Panc1 (cell line): ENCODE data around the gene CIBAR2. TPM values are rescaled to one million over a fixed set of nuclear protein-coding genes. Genes with fewer than 3 reads are reported as not detected.

Experiments used
- ATAC-seq: fragments of 200-7000 bp; cut with Tn5 transposase; 2 replicates; pipeline ENCODE4 v1.9.1; 2020; ENCODE audit warnings: mild to moderate bottlenecking, moderate library complexity
- BruUV-seq: library from RNA; stranded (reverse); fragments of 400-500 nt; replicated peaks from 2 replicates; lab custom pipeline; 2021; lab: Mats Ljungman, UMichigan
- CTCF ChIA-PET: fragments of 300-600 bp; sonication (Branson Sonifier 250); formaldehyde crosslinking; loops from one replicate; lab custom pipeline; 2022; ENCODE audit warnings: antibody characterized with exemption; lab: Charles Lee
- POLR2A ChIA-PET: fragments of 300-600 bp; sonication (Branson Sonifier 250); formaldehyde crosslinking; loops from one replicate; lab custom pipeline; 2022; ENCODE audit warnings: antibody characterized with exemption; lab: Charles Lee
- DNase-seq: peaks from one replicate; pipeline ENCODE4 v3.0.0-alpha.2; 2010; ENCODE audit warnings: low read depth, low spot score
- H3K27ac ChIP-seq: 2 replicates; pipeline ENCODE4 v1.5.1; 2011; ENCODE audit warnings: mild to moderate bottlenecking, low read length, inconsistent platforms
- H3K27me3 ChIP-seq: fragments of 200-500 bp; sonication (Bioruptor generic); 2 replicates; pipeline ENCODE4 v1.6.0; 2014; ENCODE audit warnings: low read length, inconsistent platforms; ENCODE audit not compliant: control insufficient read depth, insufficient read depth
- H3K36me3 ChIP-seq: fragments of 200-500 bp; sonication (Bioruptor generic); 2 replicates; pipeline ENCODE4 v1.5.1; 2014; ENCODE audit warnings: inconsistent platforms, mild to moderate bottlenecking, low read length, moderate library complexity; ENCODE audit not compliant: control insufficient read depth, insufficient read depth
- H3K4me1 ChIP-seq: 2 replicates; pipeline ENCODE4 v1.5.1; 2011; ENCODE audit warnings: inconsistent platforms, mild to moderate bottlenecking, low read length, moderate library complexity; ENCODE audit not compliant: control insufficient read depth, insufficient read depth
- H3K4me3 ChIP-seq, 2 experiments: 2 replicates each; pipeline ENCODE4 v1.5.1; 2011 to 2012; ENCODE audit warnings: low read depth in 2 of 2, low read length in 2 of 2, mild to moderate bottlenecking in 2 of 2, inconsistent platforms in 1 of 2, moderate library complexity in 1 of 2
- H3K9me3 ChIP-seq: fragments of 200-500 bp; sonication (Bioruptor generic); 2 replicates; pipeline ENCODE4 v1.5.1; 2014; ENCODE audit warnings: low read depth, mild to moderate bottlenecking, inconsistent platforms, low read length, moderate library complexity; ENCODE audit not compliant: control insufficient read depth, insufficient read depth
- CTCF ChIP-seq: fragments of 450-650 bp; IDR thresholded peaks from 2 replicates; pipeline ENCODE4 v1.5.1; 2017; ENCODE audit warnings: mild to moderate bottlenecking
- POLR2AphosphoS5 ChIP-seq: IDR thresholded peaks from 2 replicates; pipeline ENCODE4 v1.6.1; 2012; ENCODE audit warnings: mild to moderate bottlenecking, low read depth, low read length, moderate library complexity
- REST ChIP-seq, 2 experiments: IDR thresholded peaks; 2 replicates each; pipeline ENCODE4 v1.6.1; 2011 to 2012; ENCODE audit warnings: low read depth in 2 of 2, control low read depth in 1 of 2, low read length in 1 of 2, mild to moderate bottlenecking in 1 of 2, moderate library complexity in 1 of 2; ENCODE audit not compliant: insufficient read depth in 1 of 2
- SIN3A ChIP-seq: IDR thresholded peaks from 2 replicates; pipeline ENCODE4 v1.6.1; 2012; ENCODE audit warnings: low read depth, mild to moderate bottlenecking, low read length, moderate library complexity, borderline replicate concordance; ENCODE audit not compliant: insufficient read depth
- TCF7L2 ChIP-seq: IDR thresholded peaks from 2 replicates; pipeline ENCODE4 v1.6.1; 2011; ENCODE audit warnings: mild to moderate bottlenecking, low read depth, low read length, inconsistent platforms
- in situ Hi-C: cut with HindIII; loops from 2 replicates; pipeline ENCODE4 v1.10.0; 2016; ENCODE audit warnings: low sequenced_read_pairs, low pct_unique_long_range_greater_than_20kb
- intact Hi-C: fragments of 100-400 bp; cut with micrococcal nuclease; formaldehyde crosslinking; loops from one replicate; pipeline ENCODE4 v1.10.0; 2022; ENCODE audit not compliant: unreplicated experiment
- total RNA-seq: library from RNA; stranded (reverse); gene quantifications from one replicate; pipeline ENCODE4 v1.2.1, GENCODE V29; 2021; ENCODE audit not compliant: unreplicated experiment

The CIBAR2 gene
- total RNA-seq, 1 experiment from 2014 or later = not detected

GRCh38 chr16:85067024-85067423, 45.2 kb downstream of the CIBAR2 start:
- no peak overlapping the region for H3K4me3 ChIP-seq
- no peaks in the 10 kb centered on the region for H3K9me3 ChIP-seq
- in situ Hi-C loops = no loop called here
- TF ChIP-seq POLR2AphosphoS5 = no peak
- H3K27me3 ChIP-seq = no peaks in the 10 kb centered on the region
- intact Hi-C loops = no loop called here
- POLR2A ChIA-PET = no interaction called here
- CTCF ChIA-PET = interaction anchor here (0.6 kb wide), 1 partner anchor 1470 kb away, joined by 4 read pairs; no protein-coding TSS in a partner anchor
- no peaks in the 10 kb centered on the region for H3K36me3 ChIP-seq
- no peaks in the 10 kb centered on the region for H3K4me1 ChIP-seq
- ATAC-seq (no peak), DNase-seq (no peak)
- no peak overlapping the region for H3K27ac ChIP-seq
- BruUV-seq = no TSS peak

GRCh38 chr16:85066346-85066885, 45.9 kb downstream of the CIBAR2 start:
- ATAC-seq (no peak), DNase-seq (no peak)
- H3K9me3 ChIP-seq = no peaks in the 10 kb centered on the region
- BruUV-seq = no TSS peak
- H3K36me3 ChIP-seq = no peaks in the 10 kb centered on the region
- H3K27ac ChIP-seq = no peak overlapping the region
- in situ Hi-C loops = no loop called here
- intact Hi-C loops = no loop called here
- CTCF ChIA-PET = no interaction called here
- POLR2A ChIA-PET = no interaction called here
- H3K4me3 ChIP-seq = no peak overlapping the region
- H3K27me3 ChIP-seq = no peaks in the 10 kb centered on the region
- TF ChIP-seq REST (IDR thresholded peaks at IDR 0.05; ENCODE audit: insufficient read depth in 1 of 2, low read depth in 2 of 2, low read length in 1 of 2) (no peak), CTCF (no peak), POLR2AphosphoS5 (no peak), TCF7L2 (no peak), SIN3A (no peak)
- H3K4me1 ChIP-seq = no peaks in the 10 kb centered on the region

- intact Hi-C loops (no loop called here), in situ Hi-C loops (no loop called here)
- Histone ChIP-seq H3K4me1 (no peaks in the 10 kb centered on the region), H3K9me3 (no peaks in the 10 kb centered on the region), H3K27ac (no peak overlapping the region), H3K27me3 (no peaks in the 10 kb centered on the region), H3K4me3 (no peak overlapping the region), H3K36me3 (no peaks in the 10 kb centered on the region)
- ChIA-PET CTCF (no interaction called here), POLR2A (interaction anchor here (0.7 kb wide), 1 partner anchor 37 kb away, joined by 3 read pairs; no protein-coding TSS in a partner anchor)
- no peak for TF ChIP-seq POLR2AphosphoS5
- TF ChIP-seq SIN3A = no peak
- no peak for TF ChIP-seq REST (IDR thresholded peaks at IDR 0.05; ENCODE audit: insufficient read depth in 1 of 2, low read depth in 2 of 2, low read length in 1 of 2)
- TF ChIP-seq CTCF = no peak
- TF ChIP-seq TCF7L2 = no peak
- no peak for ATAC-seq
- BruUV-seq = no TSS peak
- no peak for DNase-seq
Measured at GRCh38 chr16:85065099-85065498, 47.2 kb downstream of the CIBAR2 start.
